ENCODE data around the gene NDFIP2. TPM values are rescaled to one million over a fixed set of nuclear protein-coding genes. Genes with fewer than 3 reads are reported as not detected.

The NDFIP2 gene
- total RNA-seq, 1 experiment from 2014 or later, result 23.1 TPM

DNA sequence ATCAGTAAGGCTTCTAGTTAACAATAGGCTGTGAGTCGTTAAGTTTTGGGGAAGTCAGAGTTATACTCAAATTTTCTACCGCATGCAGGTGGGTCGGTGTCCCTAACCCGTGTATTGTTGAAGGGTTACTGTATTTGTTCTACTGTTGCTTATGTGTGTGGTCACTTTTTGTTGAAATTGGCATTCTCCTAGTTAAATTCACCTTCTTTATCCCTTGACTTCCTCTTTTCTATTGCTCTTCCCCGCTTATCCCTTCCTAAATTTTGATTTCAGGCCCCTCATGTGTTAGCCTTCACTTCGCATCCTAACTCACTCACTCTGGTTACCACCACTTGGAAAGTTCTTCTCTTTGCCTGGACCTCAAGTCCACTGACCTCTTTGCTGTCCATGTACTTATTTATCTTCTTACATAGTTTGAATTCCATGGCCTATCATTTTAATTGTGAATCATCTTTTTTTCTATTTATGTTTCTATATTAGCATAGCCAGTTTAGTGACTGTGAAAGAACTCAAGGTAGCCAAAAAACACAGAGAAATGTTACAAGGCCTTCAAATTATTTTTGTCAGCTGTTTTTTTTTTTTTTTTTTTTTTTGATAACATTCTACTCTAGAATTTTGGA is 52.9 kb downstream of the NDFIP2 start (continued):
- TF ChIP-seq, protein P1, sequence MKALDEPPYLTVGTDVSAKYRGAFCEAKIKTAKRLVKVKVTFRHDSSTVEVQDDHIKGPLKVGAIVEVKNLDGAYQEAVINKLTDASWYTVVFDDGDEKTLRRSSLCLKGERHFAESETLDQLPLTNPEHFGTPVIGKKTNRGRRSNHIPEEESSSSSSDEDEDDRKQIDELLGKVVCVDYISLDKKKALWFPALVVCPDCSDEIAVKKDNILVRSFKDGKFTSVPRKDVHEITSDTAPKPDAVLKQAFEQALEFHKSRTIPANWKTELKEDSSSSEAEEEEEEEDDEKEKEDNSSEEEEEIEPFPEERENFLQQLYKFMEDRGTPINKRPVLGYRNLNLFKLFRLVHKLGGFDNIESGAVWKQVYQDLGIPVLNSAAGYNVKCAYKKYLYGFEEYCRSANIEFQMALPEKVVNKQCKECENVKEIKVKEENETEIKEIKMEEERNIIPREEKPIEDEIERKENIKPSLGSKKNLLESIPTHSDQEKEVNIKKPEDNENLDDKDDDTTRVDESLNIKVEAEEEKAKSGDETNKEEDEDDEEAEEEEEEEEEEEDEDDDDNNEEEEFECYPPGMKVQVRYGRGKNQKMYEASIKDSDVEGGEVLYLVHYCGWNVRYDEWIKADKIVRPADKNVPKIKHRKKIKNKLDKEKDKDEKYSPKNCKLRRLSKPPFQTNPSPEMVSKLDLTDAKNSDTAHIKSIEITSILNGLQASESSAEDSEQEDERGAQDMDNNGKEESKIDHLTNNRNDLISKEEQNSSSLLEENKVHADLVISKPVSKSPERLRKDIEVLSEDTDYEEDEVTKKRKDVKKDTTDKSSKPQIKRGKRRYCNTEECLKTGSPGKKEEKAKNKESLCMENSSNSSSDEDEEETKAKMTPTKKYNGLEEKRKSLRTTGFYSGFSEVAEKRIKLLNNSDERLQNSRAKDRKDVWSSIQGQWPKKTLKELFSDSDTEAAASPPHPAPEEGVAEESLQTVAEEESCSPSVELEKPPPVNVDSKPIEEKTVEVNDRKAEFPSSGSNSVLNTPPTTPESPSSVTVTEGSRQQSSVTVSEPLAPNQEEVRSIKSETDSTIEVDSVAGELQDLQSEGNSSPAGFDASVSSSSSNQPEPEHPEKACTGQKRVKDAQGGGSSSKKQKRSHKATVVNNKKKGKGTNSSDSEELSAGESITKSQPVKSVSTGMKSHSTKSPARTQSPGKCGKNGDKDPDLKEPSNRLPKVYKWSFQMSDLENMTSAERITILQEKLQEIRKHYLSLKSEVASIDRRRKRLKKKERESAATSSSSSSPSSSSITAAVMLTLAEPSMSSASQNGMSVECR (CRISPR knock-in tag; IDR thresholded peaks at IDR 0.05; ENCODE audit: borderline replicate concordance), result no peak

DNA sequence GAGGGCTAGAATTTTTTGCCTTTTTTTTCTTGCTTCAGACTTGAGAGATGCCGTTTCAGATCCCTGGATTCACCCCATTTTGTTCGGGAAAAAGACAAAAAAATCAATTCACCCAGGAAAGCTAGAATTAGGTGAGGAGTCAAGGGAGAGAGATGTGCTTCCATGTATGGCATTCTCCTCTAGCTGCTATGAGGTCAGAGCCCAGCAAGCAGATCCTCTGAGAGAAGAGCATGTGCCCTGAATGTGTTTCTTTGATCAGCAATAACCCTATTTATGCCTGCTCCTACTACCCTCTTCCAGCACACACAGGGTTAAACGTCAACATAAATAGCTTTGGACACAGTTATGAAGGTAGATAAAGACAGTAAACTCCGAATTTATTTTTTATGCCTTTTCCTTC is 53.6 kb downstream of the NDFIP2 start:
- POLR2A ChIA-PET, result no interaction called here

DNA sequence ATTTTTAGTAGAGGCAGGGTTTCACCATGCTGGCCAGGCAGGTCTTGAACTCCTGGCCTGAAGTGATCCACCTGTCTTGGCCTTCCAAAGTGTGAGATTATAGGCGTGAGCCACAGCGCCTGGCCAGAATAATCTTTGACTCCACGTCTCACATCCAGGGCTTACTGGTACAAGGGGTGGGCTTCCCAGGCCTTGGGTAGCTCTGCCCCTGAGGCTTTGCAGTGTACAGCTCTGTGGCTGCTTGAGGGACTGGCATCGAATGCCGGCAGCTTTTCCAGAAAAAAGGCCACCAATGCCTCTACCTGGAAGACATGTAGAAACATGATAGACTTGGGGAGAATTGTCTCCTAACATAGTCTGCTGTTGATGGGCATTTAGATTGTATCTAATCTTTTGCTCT is 57.8 kb downstream of the NDFIP2 start:
- POLR2A ChIA-PET, result no interaction called here
- H3K27me3 Mint-ChIP-seq (ENCODE audit: low read depth), result no peaks in the 10 kb centered on the region
- H3K4me3 Mint-ChIP-seq, result no peak overlapping the region
- H3K9me3 Mint-ChIP-seq, result no peaks in the 10 kb centered on the region
- 0 out of 2 replicates have a peak, but pooled peaks cover 5% of the 10 kb centered on the region for H3K36me3 Mint-ChIP-seq
- no peak for ATAC-seq
- no peak overlapping the region for H3K27ac Mint-ChIP-seq
- no peak for DNase-seq (ENCODE audit: low spot score)
- H3K4me1 Mint-ChIP-seq, result peaks cover 36% of the 10 kb centered on the region
- CTCF ChIA-PET, result interaction anchor here (5.7 kb wide), 1 partner anchor 115 kb away, joined by 54 read pairs; no protein-coding TSS in a partner anchor
- TF ChIP-seq, protein P2, sequence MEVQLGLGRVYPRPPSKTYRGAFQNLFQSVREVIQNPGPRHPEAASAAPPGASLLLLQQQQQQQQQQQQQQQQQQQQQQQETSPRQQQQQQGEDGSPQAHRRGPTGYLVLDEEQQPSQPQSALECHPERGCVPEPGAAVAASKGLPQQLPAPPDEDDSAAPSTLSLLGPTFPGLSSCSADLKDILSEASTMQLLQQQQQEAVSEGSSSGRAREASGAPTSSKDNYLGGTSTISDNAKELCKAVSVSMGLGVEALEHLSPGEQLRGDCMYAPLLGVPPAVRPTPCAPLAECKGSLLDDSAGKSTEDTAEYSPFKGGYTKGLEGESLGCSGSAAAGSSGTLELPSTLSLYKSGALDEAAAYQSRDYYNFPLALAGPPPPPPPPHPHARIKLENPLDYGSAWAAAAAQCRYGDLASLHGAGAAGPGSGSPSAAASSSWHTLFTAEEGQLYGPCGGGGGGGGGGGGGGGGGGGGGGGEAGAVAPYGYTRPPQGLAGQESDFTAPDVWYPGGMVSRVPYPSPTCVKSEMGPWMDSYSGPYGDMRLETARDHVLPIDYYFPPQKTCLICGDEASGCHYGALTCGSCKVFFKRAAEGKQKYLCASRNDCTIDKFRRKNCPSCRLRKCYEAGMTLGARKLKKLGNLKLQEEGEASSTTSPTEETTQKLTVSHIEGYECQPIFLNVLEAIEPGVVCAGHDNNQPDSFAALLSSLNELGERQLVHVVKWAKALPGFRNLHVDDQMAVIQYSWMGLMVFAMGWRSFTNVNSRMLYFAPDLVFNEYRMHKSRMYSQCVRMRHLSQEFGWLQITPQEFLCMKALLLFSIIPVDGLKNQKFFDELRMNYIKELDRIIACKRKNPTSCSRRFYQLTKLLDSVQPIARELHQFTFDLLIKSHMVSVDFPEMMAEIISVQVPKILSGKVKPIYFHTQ (CRISPR knock-in tag; IDR thresholded peaks at IDR 0.05), result no peak
- no peak for TF ChIP-seq HMGA2 (CRISPR knock-in tag; IDR thresholded peaks at IDR 0.05)
- no peak for TF ChIP-seq ZNF219 (CRISPR knock-in tag; IDR thresholded peaks at IDR 0.05; ENCODE audit: borderline replicate concordance)
- no peak for TF ChIP-seq ELF4 (CRISPR knock-in tag; IDR thresholded peaks at IDR 0.05; ENCODE audit: low read depth)
- no peak for TF ChIP-seq JAZF1 (CRISPR knock-in tag; IDR thresholded peaks at IDR 0.05)
- TF ChIP-seq ZNF671 (CRISPR knock-in tag; IDR thresholded peaks at IDR 0.05), result no peak
- no peak for TF ChIP-seq OVOL2 (CRISPR knock-in tag; IDR thresholded peaks at IDR 0.05; ENCODE audit: borderline replicate concordance)
- TF ChIP-seq PRRX2 (CRISPR knock-in tag; IDR thresholded peaks at IDR 0.05), result no peak
- no peak for TF ChIP-seq ZNF232 (CRISPR knock-in tag; IDR thresholded peaks at IDR 0.05)

More for the DNA sequence above, 53.6 kb downstream of the NDFIP2 start:
- Mint-ChIP-seq H3K9me3 (no peaks in the 10 kb centered on the region), H3K4me3 (no peak overlapping the region), H3K36me3 (0 out of 2 replicates have a peak, but pooled peaks cover 5% of the 10 kb centered on the region), H3K27ac (no peak overlapping the region; the same call in 1 of the 2 replicates), H3K27me3 (ENCODE audit: low read depth) (no peaks in the 10 kb centered on the region), H3K4me1 (peaks cover 43% of the 10 kb centered on the region)
- TF ChIP-seq ZNF671 (CRISPR knock-in tag; IDR thresholded peaks at IDR 0.05) (no peak), FOXP1 (CRISPR knock-in tag; IDR thresholded peaks at IDR 0.05; ENCODE audit: borderline replicate concordance) (no peak), ZNF416 (CRISPR knock-in tag; IDR thresholded peaks at IDR 0.05) (no peak)
- TF ChIP-seq, protein P3, sequence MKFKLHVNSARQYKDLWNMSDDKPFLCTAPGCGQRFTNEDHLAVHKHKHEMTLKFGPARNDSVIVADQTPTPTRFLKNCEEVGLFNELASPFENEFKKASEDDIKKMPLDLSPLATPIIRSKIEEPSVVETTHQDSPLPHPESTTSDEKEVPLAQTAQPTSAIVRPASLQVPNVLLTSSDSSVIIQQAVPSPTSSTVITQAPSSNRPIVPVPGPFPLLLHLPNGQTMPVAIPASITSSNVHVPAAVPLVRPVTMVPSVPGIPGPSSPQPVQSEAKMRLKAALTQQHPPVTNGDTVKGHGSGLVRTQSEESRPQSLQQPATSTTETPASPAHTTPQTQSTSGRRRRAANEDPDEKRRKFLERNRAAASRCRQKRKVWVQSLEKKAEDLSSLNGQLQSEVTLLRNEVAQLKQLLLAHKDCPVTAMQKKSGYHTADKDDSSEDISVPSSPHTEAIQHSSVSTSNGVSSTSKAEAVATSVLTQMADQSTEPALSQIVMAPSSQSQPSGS (CRISPR knock-in tag; IDR thresholded peaks at IDR 0.05; ENCODE audit: borderline replicate concordance, low read depth), result no peak
- TF ChIP-seq, protein P4, sequence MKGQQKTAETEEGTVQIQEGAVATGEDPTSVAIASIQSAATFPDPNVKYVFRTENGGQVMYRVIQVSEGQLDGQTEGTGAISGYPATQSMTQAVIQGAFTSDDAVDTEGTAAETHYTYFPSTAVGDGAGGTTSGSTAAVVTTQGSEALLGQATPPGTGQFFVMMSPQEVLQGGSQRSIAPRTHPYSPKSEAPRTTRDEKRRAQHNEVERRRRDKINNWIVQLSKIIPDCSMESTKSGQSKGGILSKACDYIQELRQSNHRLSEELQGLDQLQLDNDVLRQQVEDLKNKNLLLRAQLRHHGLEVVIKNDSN (CRISPR knock-in tag; IDR thresholded peaks at IDR 0.05), result no peak
- TF ChIP-seq, protein P5, sequence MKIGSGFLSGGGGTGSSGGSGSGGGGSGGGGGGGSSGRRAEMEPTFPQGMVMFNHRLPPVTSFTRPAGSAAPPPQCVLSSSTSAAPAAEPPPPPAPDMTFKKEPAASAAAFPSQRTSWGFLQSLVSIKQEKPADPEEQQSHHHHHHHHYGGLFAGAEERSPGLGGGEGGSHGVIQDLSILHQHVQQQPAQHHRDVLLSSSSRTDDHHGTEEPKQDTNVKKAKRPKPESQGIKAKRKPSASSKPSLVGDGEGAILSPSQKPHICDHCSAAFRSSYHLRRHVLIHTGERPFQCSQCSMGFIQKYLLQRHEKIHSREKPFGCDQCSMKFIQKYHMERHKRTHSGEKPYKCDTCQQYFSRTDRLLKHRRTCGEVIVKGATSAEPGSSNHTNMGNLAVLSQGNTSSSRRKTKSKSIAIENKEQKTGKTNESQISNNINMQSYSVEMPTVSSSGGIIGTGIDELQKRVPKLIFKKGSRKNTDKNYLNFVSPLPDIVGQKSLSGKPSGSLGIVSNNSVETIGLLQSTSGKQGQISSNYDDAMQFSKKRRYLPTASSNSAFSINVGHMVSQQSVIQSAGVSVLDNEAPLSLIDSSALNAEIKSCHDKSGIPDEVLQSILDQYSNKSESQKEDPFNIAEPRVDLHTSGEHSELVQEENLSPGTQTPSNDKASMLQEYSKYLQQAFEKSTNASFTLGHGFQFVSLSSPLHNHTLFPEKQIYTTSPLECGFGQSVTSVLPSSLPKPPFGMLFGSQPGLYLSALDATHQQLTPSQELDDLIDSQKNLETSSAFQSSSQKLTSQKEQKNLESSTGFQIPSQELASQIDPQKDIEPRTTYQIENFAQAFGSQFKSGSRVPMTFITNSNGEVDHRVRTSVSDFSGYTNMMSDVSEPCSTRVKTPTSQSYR (CRISPR knock-in tag; IDR thresholded peaks at IDR 0.05), result no peak
- DNase-seq (ENCODE audit: low spot score) (no peak), ATAC-seq (0 out of 2 replicates have a peak, but pooled peaks have one; percentile 30)
- CTCF ChIA-PET, result interaction anchor here (1.8 to 5.7 kb wide), 2 partner anchors 111 to 143 kb away, joined by 5 to 54 read pairs; no protein-coding TSS in a partner anchor

Data from WTC11 (cell line).